ENCODE measurements around the gene MTFMT.
"Not testable (repeated sequence)": the region's sequence is repeated elsewhere in the genome, so short reads cannot be mapped to it uniquely, and the experiment has no call there.

The MTFMT gene

DNA sequence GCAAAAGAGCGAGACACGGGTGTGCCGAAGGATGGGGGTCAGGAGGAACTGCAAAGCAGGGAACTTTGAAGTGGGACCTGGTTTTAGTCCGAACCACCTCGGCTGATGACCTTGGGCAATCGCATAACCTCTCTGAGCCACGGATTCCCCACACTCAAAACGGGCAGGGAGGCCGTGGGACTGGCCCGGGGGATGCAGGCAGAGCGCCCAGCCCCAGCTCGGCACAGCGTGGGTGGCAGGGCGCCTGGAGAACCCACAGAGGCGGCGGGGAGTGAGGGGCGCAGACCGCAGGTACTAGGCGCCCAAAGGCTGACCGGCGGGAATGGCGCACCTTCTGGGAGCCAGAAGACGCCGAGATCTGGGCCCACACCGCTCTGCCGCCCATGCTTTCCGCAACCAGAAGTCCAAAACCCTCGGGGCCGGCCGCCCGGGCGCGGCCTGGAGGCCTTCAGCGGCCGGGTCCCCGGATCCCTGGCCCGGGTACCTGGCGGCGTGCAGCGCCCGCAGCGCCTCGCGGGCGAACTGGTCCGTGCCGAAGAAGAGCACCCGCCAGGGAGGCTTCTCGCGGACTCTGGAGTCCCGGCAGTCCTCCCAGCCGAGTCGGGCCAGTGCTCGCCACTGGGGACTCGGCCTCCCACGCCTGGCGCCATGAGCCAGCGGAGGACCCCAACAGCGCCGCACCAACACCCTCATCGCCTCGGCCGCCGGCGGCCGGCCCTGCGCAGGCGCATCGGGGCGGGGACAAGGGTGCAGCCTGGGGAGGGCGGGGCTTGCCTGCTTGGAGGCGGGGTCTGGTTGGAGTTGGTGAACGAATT, at the start of gene MTFMT:
TSS of gene MTFMT (minus strand) at position 719 of the 815 bp plus-strand sequence. CDS start at position 693, 26 bp downstream.
- DNase-seq: peak; percentile 97

DNA sequence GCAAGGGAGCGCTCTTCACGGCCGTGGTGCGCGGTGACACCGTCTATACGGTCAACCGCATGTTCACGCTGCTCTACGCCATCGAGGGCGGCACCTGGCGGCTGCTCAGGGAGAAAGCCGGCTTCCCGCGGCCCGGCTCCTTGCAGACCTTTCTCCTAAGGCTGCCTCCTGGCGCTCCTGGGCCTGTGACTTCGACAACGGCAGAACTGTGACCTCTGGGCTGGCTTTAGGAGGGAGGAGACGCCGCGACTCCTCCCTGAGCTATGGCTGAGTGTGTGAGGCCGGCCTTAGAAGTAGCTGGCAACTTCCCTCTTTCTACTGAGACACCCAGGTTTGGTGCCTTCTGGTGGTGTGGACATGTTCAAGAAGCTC, 48.5 kb upstream of the MTFMT start:
- peak; percentile 79 for DNase-seq

GRCh38 chr15:65077291-65077980, 48.0 kb upstream of the MTFMT start:
- no peak for DNase-seq

- DNase-seq: no peak
Observed at GRCh38 chr15:65076486-65077290, 47.2 kb upstream of the MTFMT start, which contains the start of gene KBTBD13. KBTBD13 (plus strand) TSS chr15:65076746; CDS start chr15:65076816, 70 bp downstream.

GRCh38 chr15:65075607-65076395, 46.4 kb upstream of the MTFMT start:
- not testable (repeated sequence) for DNase-seq

DNA sequence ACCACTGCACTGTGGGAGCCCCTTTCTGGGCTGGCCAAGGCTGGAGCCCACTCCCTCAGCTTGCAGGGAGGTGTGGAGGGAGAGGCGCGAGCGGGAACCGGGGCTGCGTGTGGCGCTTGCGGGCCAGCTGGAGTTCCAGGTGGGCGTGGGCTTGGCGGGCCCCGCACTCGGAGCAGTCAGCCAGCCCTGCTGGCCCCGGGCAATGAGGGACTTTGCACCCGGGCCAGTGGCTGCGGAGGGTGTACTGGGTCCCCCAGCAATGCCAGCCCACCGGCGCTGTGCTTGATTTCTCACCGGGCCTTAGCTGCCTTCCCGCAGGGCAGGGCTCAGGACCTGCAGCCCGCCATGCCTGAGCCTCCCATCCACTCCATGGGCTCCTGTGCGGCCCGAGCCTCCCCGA, 45.5 kb upstream of the MTFMT start:
- not testable (repeated sequence) for DNase-seq

DNA sequence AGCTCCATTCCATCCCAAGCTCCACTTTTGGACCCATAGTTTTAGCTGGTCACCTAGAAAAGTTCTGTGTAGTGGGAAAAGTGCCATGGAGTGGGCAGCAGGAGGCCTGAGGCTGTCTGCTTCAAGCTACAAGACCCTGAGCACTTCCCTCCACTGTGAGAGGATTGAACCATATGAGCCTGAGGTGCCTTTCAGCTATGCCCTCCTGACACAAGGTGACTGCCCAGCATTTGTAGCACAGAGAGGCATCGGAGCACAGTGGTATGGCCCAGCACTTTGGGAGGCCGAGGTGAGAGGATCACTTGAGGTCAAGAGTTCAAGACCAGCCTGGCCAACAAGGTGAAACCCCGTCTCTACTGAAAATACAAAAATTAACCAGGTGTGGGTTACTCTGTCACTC, 43.2 kb upstream of the MTFMT start:
- no peak for DNase-seq

DNA sequence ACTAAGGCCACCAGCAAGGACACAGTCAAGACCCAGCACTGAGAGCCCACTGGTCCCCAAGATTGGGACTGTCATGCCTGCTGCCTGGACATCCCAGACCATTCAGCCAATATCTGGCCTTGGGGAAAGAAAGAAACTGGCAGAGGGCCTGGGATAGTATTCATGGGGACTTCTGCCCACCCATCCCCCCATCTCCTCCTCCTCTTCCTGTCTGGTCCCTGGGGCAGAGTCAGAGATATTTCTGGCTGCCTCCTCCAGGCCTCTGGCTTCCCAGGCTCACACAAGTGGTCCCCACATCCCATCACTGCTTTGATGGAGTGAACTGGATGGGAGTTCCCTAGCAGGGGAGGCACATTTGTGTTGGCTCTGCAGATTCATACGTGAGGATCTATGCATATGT, 42.6 kb upstream of the MTFMT start:
- no peak for DNase-seq

GRCh38 chr15:65071381-65071811, 42.0 kb upstream of the MTFMT start:
- DNase-seq: no peak

DNA sequence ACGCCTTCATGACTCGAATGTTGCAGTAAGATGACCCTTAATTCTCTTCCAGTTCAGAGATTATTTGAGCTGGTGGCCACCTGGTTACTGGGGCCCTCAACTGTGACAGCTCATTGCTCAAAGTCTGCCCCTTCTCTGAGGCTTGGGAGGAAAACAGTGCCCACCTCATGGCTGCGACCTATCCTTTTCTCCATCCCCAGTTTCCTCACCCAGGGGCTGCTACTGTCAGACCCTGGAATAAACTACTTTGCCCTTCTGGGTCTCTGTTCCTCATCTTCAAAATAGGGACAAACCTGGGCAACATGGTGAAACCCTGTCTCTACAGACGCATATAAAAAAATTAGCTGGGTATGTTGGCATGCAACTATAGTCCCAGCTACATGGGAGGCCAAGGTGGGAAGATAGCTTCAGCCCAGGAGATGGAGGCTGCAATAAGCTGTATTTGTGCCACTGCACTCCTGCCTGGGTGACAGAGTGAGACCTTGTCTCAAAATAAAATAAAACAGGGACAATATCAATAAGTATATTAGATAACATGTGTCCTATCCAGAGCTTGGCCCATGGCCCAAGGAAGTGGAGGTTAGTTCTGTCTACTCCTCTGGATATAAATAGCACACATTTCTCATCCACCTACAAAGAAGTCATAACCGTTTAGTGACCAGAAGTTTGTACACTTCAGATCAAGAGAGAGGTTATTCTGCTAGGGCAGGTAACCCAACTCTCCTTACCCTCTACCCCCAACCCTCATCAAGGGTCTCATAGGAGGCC, 40.5 kb upstream of the MTFMT start:
- DNase-seq: no peak

DNA sequence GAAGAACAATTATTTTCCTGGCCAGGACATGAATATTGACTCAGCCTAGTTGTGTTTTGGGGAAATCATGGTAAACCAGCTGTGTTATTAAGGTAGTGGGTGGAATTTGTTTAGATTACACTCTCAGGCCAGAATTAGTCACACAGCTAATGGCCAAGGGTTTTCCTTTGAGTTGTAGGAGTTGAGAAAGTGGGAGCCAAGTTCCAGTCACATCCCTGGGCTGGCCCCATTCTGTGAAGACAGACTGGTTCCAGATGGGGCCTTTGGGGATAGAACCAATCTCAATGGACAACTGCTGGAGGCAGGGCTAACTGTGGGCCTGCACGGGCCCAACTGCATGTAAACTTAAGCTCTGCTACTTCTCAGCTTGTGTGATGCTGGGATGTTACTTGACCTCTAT, 39.7 kb upstream of the MTFMT start:
- no peak for DNase-seq

DNA sequence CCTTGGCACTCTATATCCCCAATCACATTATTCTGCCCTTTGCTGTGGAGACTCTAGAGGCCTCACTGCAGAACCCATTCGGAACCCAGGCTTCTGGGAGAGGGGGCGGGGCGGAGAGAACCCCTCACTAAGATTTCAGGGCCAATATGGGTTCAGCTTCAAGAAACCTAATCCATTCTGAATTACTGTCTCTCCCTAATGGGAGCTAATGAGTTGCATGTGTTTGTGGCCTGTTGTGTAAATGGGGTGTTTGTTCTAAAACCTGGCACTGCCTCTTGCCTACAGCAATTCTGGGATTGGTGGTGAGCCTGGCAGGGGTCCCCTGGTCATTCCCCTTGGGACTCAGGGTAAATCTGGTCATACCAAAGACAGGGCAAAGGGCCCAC, 39.0 kb upstream of the MTFMT start:
- DNase-seq: no peak

GRCh38 chr15:65067645-65068402, 38.4 kb upstream of the MTFMT start, which contains the start of gene RASL12:
RASL12 (minus strand) TSS chr15:65067991; CDS start chr15:65067835, 156 bp downstream.
- DNase-seq: no peak

DNA sequence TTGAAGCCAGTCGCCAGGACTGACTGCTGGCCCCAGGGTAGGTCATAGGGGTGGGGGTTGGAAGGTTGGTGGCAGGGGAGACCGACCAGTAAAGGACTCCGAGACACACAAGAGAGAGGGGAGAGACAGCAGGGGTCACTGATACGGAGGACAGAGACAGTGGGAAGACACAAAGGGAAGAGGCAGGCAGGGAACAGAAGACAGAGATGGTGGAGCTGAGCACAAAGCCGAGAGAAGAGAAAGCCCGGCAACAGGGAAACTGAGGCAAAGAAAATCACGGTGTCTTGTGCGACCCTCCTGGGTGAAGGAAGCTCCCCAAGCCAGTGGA, 37.8 kb upstream of the MTFMT start:
- DNase-seq: no peak

- DNase-seq: no peak
Observed at GRCh38 chr15:65066635-65067316, 37.3 kb upstream of the MTFMT start.

DNA sequence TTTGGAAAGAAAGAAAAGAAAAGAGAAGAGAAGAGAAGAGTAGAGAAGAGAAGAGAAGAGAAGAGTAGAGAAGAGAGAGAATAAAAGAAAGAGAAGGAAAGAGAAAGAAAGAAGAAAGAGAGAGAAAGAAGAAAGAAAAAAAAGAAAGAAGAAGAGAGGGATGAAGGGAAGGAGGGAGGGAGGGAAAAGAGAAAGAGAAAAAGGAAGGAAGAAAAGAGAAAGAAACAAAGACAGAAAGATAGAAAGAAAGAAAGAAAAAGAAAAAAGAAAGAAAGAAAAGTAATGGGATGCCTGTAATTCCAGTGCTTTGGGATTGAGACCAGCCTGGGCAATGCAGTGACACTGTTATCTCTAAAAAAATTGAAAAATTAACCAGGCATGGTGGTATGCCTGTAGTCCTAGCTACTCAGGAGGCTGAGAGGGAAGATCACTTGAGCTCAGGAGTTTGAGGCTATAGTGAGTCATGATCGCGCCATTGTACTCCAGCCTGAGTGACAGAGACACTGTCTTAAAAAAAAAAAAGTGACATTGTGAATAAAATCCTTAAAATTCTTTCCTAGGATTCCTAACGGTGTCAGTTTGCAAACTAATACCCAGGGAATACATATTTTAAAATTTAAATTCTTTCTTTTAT, 36.7 kb upstream of the MTFMT start:
- DNase-seq: no peak

DNA sequence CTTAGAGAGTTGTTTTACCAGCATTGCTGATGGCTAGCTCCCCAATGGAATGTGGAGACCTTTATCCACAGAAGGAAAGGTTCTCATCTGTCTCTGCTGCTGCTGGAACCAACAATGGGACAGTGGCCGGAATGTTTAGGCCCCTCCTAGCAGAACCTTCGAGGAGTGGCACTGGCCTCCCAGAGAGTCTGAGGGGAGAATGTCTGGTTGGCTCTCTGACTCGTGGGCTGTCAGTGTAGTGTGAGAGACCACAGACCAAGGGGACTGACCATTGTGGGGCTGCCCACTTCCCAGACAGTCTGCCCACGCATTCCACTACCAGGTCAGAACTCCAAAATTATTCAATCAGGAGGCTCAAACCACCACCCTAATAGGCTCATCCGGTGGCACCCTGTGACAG, 33.3 kb upstream of the MTFMT start:
- no peak for DNase-seq

GRCh38 chr15:65062061-65062460, 32.6 kb upstream of the MTFMT start:
- DNase-seq: no peak

DNA sequence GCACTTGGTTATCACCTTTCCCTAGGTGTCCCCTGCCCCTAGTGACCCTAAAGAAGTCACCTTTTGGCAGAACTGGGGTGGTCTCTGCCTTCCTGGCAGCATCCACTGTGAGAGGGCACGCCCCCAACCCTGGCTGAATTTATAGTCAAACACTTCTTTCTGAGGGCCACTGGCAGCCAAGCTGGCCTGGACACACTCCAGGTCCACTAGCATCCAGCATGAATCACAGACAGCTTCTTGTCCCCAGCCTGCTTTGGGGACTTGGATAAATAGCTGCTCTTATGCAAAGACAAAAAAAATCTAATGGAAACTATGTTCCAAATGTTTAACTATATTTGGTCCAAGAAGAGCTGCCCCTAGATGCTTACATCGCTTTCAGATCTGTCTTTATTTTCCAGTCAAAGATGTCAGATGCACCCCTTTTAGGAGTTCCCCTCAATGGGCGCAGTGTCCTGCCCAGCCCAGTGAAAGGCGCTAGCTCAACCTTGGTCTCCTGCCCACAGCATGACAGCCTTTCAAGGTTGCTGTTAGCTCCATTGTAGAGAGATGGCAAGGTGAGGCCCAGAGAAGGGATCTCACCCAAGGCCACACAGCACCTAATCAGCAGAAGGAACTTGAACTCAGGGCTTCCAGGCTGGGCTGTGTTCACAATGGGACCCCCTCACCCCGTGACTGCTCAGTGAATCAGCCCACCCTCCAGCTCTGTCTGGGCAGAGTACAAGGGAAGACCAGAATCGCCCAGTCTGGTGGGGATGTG, 31.4 kb upstream of the MTFMT start:
- no peak for DNase-seq

All from activated CD8-positive, alpha-beta memory T cell treated with anti-CD3 and anti-CD28 coated beads, Interleukin-2, amount 50 U/mL, for 48 hours (primary cell).